Measurements from ENCODE around the gene C5orf47.

The C5orf47 gene

GRCh38 chr5:174044466-174045254 lies 55.7 kb downstream of the C5orf47 start:
- DNase-seq (ENCODE audit: low read depth in 2 of 2) = no peak

GRCh38 chr5:174045470-174046025 lies 56.6 kb downstream of the C5orf47 start, which contains the start of gene NSG2:
Gene NSG2 (plus strand): TSS chr5:174045706. CDS start chr5:174046756, 1,050 bp downstream.
- DNase-seq (ENCODE audit: low read depth in 2 of 2) = no peak

GRCh38 chr5:174046558-174046957 lies 57.6 kb downstream of the C5orf47 start:
- DNase-seq (ENCODE audit: low read depth in 2 of 2) = no peak

- DNase-seq (ENCODE audit: low read depth in 2 of 2) = no peak
Measured at GRCh38 chr5:174047472-174048099, 58.6 kb downstream of the C5orf47 start.

GRCh38 chr5:174052636-174053035 lies 63.7 kb downstream of the C5orf47 start:
- DNase-seq (ENCODE audit: low read depth in 2 of 2) = no peak

GRCh38 chr5:174053905-174054304 lies 64.9 kb downstream of the C5orf47 start:
- DNase-seq (ENCODE audit: low read depth in 2 of 2) = no peak

Data from stimulated activated CD4-positive, alpha-beta T cell treated with anti-CD3 and anti-CD28 coated beads, Interleukin-1b, Interleukin-23, amount 100 ng/mL, for 1 hour (primary cell).